GM21367 (cell line): ENCODE measurements around the gene COL1A1.

Experiments used
- ATAC-seq: cut with Tn5 transposase; IDR thresholded peaks from one replicate; pipeline ENCODE4 v1.9.1; 2021; ENCODE audit not compliant: unreplicated experiment

Gene COL1A1

DNA sequence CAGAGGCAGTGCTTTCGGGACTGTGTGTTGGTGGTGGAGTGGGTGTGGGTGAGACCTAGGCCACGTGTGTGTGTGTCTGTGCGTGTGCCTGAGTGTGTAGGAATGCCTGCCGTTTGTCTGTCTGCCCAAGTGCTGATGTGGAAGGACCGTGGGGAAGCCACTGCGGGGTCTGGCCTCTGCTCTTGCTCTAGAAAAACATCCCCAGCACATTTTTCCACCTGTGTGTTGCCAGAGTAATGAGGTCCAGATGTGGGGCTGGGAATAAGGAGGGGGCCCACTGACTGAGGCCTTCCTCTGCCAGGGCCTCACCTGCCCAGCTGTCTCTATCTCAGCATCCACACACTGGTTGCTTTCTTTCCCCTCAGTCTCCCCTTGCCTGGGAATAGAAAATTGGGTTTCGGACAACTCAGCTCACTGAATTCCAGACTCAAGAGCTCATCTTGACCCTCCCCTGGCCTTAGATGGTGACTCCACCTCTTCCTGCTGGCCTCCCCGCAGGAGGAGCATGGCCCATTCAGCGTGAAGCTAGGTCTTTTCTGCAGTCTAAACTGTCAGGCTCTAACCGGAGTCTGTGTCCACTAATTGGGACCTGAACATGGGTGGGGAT, 28.0 kb downstream of the COL1A1 start:
- ATAC-seq = no peak

DNA sequence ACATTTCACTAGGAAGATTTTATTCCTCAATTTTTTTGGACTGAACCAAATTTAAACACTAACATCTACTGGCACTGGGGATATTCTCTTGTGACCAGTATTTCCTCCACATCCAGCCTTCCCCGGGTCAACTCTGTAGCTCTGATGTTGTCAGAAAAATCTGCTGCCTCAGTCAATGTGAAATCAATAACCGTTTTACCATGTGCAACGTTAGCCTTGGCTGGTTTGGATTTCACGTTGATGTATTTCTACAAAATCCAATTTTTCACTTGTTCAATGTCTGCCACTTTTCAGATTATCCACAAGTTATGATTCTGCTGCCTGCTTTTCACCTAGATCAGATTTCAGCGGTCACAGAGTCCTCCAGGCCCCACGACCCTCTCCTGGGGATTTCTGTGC, 28.5 kb downstream of the COL1A1 start:
- no peak for ATAC-seq

DNA sequence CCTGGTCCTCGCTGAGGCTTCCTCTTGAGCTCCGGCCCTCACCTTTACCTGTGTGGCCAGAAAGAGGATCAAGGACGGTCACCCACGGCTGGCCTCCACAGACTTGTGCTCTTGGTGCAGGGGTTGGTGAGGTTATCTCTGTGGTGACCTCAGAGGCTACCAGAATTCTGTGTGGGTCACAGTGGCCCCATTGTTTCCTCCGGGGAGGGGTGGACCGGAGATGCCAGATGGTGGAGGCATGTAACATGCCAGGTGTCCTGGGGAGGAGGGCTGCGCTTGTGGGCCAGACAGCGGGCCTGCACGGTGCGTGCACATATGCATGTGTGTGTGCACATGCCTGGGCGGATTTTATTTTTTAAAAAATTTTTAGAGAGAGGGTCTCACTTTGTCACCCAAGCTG, 29.3 kb downstream of the COL1A1 start:
- no peak for ATAC-seq

DNA sequence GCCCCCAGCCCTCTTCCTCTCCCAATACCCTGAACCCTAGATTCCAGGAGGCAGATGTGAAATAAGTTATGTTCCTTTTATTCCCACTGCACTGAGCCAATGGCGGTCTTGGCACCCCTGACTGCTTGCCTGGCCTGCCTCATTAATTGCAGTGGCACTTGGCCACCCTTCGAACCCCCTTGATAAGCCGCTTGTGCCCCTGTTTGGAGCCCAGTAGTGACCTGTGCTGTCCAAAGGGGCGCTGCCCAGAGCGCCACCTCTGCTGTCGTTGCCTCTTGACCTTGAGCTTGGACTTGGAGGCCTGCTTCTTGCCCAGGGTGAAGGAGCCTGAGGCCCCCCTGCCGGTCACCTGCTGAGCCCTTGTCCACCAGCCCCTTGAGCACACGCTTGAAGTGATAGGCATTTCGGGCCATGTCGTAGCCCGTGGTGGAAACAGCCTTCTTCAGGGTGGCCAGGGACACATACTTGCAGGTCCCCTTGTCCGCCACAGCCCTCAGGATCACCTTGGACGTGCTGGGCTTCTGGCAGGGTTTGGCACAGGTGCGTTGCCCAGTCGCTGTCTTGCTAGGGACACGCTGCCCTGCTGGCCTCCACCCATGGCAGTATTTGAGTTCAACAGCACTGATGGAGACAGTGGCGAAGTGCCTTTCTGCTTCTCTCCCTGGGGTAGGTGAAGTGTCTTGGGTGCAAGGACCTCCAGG, 29.9 kb downstream of the COL1A1 start:
- ATAC-seq = no peak

DNA sequence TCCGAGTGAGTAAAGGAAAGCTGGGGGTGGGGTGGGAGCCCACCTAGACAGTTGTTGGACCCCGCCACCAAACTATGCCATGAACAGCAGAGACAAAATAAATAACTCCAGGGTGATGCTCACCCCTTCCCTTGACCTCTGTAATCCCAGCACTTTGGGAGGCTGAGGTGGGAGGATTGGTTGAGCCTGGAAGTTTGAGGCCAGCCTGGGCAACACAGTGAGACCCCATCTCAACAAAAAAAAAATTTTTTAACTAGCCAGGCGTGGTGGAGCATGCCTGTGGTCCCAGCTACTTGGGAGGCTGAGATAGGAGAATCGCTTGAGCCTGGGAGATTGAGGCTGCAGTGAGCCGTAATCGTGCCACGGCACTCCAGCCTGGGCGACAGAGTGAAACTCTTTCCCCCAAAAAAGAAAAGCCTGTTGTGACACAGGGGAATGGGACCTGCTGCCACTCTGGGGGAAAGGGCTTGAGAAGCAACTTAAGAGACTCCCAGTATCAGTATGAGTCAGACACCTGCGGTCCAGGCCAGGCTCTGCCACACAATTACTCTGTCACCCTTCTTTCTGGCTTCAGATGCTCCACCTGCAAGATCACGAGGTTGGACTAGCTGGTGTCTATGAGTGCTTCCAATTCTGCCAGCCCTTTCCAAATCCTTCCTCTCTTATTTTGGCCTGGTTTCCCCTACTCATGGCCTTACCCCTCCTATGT, 30.6 kb downstream of the COL1A1 start:
- ATAC-seq = peak; percentile 58

DNA sequence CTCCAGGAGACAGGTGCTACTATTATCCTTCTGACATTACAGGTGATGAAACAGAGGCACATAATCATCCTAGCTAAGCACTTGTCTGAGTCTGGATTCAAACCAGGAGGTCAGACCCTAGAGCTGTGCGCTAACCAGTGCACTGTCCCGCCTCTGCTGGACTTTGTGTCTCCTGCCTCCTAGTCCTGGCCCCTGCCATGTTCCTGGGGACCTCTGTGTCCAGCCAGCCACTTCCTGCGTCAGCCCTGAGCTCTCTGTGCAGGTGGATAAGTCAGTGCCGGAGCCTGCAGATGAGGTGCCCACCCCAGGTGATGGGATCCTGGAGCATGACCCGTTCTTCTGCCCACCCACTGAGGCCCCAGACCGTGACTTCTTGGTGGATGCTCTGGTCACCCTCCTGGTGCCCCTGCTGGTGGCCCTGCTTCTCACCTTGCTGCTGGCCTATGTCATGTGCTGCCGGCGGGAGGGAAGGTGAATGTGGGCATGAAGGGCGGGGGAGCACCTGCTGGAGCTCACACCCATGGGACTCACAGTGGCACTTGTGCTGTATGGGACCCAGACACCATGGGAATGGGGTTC, 31.5 kb downstream of the COL1A1 start:
- no peak for ATAC-seq

DNA sequence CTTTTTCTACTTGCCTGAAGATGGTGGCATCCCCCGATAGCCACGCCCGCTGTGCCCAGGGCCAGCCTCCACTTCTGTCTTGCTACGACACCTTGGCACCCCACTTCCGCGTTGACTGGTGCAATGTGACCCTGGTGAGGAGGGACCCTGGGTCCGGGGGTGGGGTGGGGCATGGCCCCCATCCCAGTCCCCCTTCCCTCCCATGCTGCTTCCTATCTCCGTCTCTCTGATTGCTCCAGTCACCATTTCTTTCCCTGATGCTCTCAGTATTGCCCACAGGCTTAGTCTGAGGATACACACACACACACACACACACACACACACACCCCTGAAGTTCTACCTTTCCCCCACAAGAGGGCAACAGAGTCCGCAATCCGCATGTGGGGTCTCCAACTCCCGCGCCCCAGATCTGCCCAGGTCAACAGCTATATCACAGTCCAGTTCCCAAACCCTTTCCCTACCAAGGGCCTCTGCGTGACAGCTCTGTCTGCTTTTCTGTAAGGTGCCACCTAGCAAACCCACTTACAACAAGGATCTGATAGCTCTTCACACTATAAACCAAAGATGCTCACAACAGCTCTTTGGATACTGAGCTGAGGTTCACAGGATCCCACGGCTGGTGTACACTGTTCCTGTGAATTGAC, 32.2 kb downstream of the COL1A1 start:
- ATAC-seq = no peak

DNA sequence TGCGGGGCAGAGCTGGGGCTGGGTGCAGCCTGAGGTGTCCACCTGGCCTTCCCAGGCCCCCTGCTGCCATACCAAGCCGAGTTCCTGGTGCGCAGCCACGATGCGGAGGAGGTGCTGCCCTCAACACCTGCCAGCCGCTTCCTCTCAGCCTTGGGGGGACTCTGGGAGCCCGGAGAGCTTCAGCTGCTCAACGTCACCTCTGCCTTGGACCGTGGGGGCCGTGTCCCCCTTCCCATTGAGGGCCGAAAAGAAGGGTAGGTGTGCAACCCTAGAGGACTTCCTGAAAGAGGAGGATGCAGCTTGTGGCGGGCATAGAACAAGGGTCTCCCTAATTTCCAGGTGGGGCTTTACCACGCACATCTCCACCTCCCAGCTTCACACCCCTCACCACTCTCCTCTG, 33.1 kb downstream of the COL1A1 start:
- ATAC-seq = no peak

DNA sequence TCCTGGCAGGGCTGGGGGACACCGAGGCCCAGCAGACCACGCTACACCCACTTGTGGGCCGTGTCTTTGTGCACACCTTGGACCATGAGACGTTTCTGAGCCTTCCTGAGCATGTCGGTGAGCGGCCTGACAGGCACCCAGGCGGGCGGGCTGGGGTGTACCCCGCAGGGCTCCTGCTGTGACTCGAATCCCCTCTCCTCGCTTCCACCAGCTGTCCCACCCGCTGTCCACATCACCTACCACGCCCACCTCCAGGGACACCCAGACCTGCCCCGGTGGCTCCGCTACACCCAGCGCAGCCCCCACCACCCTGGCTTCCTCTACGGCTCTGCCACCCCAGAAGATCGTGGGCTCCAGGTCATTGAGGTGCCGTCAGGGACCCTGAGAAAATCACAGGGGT, 34.1 kb downstream of the COL1A1 start:
- no peak for ATAC-seq

DNA sequence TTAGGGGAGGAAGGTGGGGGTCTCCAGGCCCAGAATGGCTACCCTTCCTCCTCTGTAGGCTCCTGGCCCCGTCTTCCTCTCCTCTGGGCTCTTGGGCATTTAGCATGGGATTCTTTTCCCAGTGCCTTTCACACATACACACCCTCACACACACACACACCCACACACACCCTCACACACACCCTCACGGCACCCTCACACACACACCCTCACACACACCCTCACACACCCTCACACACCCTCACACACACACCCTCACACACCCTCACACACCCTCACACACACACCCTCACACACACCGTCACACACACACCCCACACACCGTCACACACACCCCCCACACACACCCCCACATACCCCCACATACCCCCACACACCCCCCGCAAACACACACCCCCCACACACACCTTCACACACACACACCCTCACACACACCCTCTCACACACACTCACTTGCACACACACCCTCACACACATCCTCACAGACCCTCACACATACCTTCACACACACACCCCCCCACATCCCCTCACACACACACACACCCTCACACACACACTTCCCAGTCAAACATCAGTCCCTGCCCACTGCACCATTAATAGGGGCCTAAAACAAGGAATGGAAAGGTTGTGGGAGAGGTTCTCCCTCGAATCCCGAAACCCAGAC, 34.8 kb downstream of the COL1A1 start:
- no peak for ATAC-seq

DNA sequence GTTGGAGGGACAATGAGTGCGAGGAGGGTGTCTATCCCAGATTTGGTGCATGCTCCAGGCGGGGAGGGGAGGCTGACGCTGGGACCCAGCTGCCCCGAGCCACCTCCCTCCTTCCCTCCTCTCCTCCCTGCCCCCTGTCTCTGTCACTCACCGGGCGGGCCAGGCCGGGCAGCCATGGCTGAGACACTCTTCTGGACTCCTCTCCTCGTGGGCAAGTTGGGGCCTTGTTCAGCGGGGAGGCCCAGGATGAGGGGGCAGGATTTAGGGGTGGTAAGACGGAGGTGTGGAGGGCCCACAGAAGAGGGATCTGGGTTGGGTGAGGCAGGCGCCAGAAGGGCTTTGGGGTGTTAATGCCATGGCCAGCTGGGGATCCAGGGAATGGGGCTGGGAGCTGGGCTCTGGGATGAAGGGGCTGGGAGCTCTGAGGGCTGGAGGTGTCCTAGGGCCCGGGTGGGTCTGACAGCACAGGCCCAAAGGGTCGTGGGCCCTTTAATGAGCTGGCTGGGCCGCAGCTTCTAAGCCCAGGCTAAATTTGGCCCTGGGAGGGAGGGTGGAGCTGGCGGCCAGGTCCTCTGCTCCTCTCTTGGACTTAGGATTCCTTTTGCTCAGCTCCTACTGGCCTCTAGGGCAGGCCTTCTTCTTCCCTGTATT, 35.4 kb downstream of the COL1A1 start, which contains the start of gene SGCA:
TSS of gene SGCA (plus strand) at position 139 of the 651 bp plus-strand sequence. CDS start at position 175, 36 bp downstream.
- ATAC-seq = no peak

DNA sequence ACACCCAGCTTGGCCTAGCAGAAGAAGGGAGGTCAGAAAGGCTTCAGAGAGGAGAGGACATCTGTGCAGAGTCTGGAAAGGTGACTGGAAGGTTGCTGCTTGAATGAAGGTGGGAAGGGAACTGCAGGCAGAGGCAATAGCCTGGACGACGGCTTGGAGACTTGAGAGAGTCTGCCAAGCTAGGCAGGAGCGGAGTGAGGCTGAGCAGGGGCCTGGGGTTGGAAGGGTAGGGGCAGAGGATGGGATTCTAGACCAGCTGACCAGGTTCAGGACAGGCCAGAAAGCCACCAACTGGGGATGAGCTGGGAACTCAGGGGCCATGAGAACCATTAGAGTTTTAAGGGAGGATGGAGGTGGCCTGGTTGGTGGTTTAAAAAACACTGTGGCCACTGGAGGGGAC, 36.0 kb downstream of the COL1A1 start:
- ATAC-seq = no peak

DNA sequence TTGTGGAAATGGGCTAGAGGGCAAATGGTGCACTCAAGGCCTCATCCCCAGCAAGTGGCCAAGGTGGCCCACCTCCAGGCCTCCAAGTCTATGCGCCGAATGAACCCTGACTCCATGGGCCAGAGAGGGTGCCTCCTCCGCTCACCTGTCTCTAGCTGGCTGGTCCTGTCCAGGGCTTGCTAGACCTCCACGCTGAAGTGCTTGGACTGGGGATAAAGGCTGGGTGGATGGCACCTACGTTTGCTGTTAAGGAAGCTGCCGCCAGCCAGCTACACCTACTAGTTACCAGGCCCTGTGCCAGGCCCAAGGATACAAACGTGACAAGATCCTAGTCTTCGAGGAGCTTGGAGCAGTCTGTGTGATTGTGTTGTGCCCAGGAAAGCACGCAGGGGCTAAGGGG, 36.4 kb downstream of the COL1A1 start:
- no peak for ATAC-seq

DNA sequence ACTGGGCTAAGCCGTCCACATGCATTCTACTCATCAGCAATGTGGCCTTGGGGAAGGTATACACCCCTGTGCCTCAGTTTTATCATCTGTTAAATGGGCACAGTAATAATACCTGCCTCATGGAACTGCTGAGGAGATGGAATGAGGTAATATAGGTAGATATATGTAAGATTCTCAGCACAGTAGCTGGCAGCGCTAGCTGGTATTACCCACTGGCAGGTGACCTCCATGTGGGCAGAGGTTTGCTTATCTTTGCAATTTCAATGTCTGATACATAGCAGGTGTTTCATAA, 36.8 kb downstream of the COL1A1 start:
- no peak for ATAC-seq

DNA sequence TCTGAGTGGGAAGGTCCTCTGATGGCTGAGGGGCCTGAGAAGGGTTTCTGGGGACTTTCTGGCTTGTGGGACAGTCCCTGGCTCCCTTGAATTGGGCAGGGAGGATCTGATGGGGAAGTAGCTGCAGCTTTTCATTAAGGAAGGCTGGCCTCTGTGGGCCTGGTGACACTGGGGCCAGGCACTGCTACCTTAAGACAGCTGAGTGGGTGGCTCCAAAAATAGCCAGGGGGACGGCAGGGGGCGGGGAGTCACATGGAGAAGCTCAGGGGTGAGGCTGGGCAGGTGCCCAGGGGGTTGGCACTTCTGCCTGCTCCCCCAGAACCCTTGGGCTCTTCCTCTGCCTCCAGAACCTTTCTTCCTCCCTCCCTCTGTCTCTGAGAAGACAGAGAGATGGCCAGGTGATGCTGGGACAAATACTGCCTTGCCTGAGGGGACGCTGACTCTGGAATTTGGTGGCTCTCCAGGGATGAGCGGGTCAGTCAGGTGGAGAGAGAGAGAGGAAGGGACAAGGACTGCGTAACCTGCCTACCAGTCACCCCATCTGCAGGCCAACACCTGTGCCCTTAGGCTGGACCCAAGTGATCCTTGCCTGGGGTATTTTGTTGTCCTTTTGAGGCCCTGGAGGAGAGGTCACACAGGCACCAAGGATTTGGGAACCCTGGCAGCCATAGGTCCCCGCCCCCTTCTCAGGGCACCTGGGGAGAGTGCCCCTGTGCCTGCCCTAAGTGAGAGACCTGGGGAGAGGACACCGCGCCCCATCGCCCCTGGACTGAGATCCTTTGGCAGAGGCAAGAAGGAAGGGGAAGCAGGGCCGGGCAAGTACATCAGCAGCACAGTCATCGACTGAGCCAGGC, 37.4 kb downstream of the COL1A1 start:
- no peak for ATAC-seq

DNA sequence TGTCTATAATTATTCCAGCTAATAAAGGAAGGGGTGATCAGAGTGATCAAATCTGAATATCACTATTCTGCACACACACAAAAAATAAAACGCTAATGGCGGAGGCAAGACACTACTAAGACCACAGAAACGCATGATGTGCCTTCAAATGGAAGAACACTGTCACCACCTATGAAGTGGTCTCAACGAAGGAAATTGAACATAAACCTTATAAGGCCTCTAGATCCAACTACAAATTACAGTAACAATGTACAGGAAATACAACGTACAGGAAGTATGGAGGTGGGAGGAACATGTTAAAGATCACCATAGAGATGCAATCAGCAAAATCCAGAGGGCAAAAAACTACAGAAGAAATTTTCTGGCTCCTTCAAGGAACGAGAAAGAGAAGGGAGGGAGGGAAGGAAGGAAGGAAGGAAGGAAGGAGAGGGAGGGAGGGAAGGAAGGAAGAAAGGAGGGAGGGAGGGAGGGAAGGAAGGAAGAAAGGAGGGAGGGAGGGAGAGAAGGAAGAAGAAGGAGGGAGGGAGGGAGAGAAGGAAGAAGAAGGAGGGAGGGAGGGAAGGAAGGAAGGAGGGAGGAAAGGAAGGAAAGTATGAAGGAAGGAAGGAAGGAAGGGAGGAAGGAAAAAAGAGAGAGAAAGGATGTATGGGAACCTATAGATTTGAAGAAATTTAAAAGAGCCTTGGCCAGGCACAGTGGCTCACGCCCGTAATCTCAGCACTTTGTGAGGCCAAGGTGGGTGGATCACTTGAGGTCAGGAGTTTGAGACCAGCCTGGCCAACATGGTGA, 38.8 kb downstream of the COL1A1 start:
- ATAC-seq = no peak

DNA sequence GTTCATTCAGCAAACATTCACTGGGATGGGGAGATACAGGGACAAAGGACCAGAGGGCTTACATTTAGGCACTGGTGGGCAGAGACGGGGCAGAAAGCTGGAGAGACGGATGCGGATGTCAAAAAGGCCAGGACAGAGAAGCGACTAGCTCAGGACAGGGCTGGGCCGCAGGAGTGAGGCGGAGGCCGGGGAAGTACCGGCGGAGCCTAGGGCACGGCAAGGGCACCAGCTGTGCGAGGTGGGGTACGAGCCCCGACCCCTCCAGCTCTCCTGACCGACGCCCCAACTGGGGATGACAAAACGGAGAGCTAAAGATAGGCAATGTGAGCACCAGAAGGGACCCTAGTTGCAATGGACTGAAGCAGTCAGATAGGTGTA, 39.5 kb downstream of the COL1A1 start:
- ATAC-seq = no peak

DNA sequence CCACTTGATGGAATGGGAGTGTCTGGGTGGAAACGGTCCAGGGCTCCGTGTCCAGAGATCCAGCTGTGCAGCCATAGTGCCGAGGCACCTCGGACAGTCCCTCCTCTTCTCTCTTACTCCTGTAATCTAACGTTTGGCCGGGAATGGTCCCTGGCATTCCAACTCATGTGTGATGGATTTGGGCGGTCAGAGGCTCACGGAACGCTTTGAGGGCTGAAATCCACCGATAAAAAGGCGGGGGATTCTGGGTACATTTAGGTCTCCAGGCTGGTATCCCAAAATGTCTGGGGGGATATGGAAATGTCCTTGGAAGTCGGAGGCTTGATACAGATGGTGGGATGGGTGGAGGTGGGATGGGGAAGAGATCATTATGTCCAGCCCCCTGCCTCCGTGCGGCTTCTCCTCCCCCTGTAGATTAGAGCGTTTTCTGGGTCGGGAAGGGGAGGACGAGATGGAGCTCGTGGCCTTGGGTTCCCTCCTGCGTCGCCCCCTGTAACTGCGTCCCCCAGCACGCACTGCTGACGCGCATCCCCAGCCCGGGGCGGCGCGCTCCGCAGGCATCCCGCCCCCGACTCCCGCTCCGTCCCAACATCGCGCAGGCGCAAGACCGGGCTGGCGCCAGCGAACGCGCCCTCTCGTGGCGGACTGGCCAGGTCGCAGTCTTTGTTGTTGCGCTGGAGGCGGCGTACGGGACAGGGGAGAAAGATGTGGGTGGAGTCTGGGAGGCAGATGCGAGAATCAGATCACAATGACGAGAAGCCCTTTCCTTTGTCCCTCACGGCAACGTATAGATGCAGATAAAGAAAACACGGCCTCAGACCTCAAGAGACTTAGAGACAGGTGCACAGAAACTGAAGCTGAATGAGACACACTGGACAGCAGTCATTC, 40.2 kb downstream of the COL1A1 start:
- peak; percentile 67 for ATAC-seq
